ENCODE measurements around the gene SIGLEC10.

DNA sequence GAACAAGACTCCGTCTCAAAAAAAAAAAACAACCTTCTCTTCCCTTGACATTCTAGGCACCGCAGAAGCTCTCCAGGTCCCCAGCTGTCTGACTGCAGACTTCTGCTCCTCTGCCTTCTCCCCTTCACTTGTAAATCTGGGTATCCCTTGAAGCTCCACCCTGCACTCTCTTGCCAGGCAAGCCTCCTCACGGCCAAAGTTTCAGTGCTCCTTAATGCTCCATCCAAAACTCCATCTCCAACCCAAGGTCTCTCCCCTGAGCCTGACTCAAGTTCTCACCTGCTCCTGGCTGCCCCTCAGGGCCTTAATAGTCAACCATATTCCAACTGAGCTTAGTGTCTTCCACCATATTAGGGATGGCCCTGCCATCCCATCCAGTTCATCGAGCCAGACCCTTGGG is 47.2 kb downstream of the SIGLEC10 start:
- TF ChIP-seq, protein P1, sequence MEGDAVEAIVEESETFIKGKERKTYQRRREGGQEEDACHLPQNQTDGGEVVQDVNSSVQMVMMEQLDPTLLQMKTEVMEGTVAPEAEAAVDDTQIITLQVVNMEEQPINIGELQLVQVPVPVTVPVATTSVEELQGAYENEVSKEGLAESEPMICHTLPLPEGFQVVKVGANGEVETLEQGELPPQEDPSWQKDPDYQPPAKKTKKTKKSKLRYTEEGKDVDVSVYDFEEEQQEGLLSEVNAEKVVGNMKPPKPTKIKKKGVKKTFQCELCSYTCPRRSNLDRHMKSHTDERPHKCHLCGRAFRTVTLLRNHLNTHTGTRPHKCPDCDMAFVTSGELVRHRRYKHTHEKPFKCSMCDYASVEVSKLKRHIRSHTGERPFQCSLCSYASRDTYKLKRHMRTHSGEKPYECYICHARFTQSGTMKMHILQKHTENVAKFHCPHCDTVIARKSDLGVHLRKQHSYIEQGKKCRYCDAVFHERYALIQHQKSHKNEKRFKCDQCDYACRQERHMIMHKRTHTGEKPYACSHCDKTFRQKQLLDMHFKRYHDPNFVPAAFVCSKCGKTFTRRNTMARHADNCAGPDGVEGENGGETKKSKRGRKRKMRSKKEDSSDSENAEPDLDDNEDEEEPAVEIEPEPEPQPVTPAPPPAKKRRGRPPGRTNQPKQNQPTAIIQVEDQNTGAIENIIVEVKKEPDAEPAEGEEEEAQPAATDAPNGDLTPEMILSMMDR (IDR thresholded peaks at IDR 0.05; ENCODE audit: low read length): no peak
- TF ChIP-seq EZH2 (optimal IDR thresholded peaks at IDR 0.05; ENCODE audit: low read depth, low read length): no peak
- TF ChIP-seq EZH2phosphoT487 (IDR thresholded peaks at IDR 0.05; ENCODE audit: low read length): no peak
